GM19455 (cell line): ENCODE data around the gene RHOG.

Experiments
- ATAC-seq: cut with Tn5 transposase; IDR thresholded peaks from one replicate; pipeline ENCODE4 v1.9.1; 2021; ENCODE audit not compliant: unreplicated experiment

Gene RHOG

DNA sequence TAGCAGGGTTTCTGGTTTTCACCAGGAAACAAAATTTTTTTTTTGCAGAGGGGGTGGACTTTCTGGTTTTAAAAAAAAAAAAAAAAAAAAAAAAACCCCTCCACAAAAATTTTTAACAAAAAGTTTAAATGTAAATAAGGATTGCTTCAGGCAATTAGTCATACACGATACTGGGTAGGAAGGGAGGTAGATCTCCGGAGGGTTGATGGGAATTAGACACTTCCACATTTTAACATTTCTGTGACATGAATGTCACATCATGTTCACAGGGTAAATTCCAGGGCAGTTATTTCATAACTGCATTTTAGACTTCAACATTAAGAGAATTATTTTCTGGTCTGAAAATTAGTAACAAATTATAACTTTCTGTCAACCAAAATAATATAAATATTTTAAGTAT, 59.3 kb downstream of the RHOG start:
- no peak for ATAC-seq
